Myocyte (in vitro differentiated cells): ENCODE results near the gene RRAS. TPM values are rescaled to one million over a fixed set of nuclear protein-coding genes. Genes with fewer than 3 reads are reported as not detected.
A peak's percentile ranks its signal among the peaks of the same experiment; 100 is the strongest.
"Not testable (repeated sequence)": the region's sequence is repeated elsewhere in the genome, so short reads cannot be mapped to it uniquely, and the experiment has no call there.

Experiments
- DNase-seq: peaks from one replicate; pipeline ENCODE4 v3.0.0-alpha.2; 2012; ENCODE audit warnings: low read depth
- total RNA-seq: library from RNA; depleted of rRNA; stranded (reverse); fragments of >200 nt; gene quantifications from 2 replicates; pipeline ENCODE4 v1.2.3, GENCODE V29; 2014

RRAS gene
- total RNA-seq, 1 donor from 2014 or later = 42.1 TPM

DNA sequence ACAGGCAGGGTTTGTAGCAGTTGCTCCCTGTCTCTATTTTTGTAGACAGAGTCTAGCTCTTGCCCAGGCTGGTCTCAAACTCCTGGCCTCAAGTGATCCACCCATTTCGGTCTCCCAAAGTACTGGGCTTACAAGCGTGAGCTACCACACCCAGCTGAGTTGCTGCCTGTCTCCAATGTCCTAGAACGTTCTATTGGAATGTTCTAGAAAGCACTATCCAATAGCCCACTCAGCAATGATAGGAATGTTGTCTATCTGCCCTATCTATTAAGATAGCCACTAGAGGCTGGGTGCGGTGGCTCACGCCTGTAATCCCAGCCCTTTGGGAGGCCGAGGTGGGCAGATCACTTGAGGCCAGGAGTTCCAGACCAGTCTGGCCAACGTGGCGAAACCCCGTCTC is 6.7 kb downstream of the RRAS start:
- DNase-seq = not testable (repeated sequence)

DNA sequence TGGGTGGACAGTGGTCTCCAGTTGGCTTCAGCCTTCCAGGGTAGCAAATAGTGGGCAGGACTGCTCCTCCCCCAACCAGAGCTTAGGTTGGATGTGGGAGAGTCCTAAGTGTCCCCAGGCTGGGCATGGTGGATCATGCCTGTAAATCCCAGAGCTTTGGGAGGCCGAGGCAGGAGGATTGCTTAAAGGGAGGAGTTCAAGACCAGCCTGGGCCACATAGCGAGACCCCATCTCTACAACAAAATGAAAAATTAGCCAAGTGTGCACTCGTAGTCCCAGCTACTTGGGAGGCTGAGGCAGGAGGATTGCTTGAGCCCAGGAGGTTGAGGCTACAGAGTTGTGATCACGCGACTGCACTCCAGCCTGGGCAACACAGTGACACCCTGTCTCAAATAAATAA is 7.4 kb downstream of the RRAS start:
- DNase-seq = no peak

DNA sequence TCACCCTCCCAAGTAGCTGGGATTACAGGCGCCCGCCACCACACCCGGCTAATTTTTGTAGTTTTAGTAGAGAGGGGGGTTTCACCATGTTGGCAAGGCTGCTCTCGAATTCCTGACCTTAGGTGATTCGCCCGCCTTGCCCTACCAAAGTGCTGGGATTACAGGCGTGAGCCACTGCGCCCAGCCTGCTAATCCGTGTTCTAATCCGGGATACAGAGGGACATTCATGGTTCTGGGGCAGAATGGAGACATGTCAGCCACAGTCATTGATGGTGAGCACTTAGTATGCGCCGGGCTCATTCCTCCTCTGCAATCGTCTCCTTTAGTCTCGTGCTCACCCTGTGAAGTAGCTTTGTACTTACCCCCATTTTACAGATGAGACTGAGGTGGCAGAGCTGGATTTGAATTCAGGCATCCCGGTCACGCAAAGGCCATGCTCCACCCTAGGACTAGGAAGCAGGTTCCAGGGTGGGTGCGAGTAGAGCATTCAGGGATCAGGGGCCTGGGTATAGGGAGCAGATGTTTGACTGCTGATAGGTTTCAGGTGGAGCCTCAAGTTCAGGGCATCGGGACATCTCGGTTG is 8.2 kb downstream of the RRAS start:
- DNase-seq = no peak

DNA sequence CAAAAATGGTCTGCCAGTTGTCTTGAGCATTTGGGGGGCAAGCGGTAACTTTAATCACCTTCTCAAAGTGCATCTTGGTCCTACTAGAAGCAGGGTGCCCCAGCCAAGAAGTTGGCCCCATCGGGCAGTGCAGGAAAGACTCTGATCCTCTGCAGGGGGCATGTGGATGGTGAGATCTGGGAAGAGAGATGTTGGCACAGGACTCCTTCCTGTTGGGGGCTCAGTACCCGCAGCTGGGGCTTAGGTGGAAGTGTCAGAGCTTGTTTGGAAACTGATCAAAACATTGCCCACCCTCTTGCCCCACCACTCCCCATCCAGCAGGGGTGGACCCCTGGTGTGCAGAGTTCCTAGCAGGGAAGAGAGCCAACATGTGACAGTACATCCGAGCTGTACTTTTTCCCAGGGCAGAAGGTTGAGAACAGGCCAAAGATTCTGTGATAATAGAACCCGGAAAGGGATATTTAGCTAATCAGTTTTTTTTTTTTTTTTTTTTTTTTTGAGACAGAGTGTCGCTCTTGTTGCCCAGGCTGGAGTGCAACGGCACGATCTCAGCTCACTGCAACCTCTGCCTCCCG is 8.8 kb downstream of the RRAS start:
- no peak for DNase-seq

DNA sequence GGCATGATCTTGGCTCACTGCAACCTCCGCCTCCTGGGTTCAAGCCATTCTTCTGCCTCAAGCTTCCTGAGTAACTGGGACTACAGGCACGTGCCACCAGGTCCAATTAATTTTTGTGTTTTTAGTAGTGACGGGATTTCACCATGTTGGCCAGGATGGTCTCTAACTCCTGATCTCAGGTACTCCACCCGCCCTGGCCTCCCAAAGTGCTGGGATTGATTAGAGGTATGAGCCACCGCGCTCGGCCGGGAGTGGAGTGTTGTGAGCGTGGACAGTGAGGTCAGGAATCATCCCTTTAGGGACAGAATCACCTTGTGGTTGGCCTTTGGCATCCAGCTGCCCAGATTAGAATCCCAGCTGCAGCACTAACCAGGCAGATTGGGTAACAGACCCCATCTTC is 10.3 kb downstream of the RRAS start:
- DNase-seq = no peak

DNA sequence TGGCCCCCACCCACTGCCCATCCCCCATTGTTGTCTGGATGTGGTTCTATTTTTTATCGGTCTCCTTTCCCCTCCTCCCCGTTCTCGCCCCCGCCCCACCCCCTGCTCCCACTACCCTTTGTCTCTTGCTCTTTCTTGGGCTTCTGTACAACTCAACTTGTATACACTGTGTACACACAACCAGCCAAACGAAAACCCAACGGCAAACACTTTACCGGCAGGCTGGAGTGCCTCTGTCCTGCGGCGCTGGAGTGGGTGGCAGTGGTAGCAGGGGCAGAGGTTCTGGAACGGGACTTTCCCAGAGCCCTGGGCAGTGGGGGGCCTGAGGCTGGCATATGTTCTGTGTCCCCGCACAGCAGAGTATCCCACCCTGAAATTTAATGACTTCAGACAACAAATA is 13.7 kb downstream of the RRAS start:
- DNase-seq = no peak

DNA sequence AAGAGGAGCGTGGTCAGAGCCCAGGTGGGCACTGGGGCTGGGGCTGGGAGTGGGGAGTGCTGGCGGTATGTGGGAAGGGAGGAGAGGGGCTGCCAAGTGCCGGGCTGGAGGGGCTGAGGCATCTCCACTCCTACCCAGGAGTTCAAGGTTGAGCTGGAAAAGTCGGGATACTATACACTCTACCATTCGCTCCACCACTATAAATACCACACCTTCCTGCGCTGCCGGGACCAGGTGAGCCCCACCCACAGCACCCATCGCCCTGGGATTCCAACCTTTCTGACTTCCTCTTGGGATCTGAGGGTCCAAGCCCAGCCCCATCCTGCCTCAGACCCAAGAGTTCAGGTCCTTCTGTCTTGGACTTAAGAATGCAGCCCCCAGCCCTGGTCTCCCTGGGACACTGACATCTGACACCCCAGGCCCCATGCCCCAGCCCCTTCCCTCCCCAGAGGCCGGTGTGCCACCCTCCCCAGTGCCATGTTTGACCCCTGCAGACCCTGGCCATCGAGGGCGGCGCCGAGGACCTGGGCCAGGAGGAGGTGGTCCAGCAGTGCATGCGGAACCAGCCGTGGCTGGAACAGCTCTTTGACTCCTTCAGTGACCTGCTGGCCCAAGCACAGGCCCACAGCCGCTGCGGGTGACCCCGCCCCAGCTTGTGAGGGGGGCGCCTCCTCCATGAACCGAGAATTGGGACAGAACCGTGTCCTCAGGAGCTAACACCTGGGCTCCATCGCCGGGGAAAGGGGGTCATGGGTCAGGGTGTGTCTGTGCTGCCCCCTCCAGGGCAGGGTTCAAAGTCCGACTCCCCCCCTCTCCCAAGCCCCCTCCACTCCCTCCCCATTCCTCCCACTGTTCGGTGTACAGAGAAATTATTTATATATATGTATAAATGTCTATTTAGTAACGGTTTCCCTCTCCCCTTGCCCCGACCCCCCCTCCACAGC is 14.7 kb downstream of the RRAS start:
- no peak for DNase-seq

DNA sequence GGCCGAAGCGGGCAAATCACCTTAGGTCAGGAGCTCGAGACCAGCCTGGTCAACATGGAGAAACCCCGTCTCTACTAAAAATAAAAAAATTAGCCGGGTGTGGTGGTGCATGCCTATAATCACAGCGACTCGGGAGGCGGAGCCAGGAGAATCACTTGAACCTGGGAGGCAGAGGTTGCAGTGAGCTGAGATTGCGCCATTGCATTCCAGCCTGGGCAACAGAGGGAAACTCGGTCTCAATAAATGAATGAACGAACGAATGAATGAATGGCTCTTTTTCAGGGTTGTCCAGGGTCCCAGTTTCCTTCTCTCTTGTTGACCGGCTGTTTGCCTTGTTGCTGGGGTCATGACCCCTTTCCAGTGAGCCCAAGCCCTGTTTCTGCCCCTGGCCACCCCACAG is 22.1 kb downstream of the RRAS start:
- DNase-seq = not testable (repeated sequence)

DNA sequence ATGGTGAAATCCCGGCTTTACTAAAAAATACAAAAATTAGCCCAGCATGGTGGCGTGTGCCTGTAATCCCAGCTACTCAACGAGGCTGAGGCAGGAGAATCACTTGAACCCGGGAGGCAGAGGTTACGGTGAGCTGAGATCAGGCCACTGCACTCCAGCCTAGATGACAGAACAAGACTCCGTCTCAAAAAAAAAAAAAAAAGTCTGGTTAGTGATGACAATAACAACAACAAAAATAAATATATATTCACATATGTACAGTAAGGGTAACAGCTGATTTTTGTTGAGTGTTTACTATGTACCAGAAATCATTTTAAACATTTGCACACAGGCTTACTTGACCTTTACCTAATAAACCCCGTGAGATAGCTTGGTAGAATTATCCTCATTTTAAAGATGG is 23.0 kb downstream of the RRAS start:
- DNase-seq = no peak

DNA sequence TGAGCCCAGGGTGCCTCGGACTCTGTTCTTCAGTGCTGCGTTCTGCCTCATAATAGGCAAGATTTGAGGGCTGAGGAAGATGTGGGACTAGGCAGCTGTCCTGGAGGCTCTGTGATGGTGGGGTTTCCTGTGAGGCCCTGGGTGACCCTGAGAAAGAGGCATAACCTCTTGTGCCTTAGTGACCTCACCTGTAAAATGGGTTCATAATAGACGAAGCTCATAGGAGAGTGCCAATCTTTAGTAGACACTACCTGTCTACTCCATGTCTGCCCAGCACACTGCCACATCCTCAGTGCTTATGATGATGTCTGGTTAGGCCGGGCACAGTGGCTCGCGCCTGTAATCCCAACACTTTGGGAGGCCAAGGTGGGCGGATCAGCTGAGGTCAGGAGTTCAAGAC is 23.4 kb downstream of the RRAS start:
- DNase-seq = no peak

DNA sequence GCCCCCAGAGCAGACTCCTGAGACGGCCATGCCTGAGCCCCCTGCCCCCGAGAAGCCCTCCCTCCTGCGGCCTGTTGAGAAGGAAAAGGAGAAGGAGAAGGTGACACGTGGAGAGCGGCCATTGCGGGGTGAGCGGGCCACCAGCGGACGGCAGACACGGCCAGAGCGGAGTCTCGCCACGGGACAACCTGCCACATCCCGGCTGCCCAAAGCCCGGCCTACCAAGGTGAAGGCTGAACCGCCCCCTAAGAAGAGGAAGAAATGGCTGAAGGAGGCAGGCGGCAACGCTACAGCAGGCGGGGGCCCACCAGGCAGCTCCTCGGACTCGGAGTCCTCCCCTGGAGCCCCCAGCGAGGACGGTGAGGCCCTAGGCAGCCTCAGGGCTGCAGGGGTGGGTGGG is 24.1 kb downstream of the RRAS start:
- DNase-seq = no peak

DNA sequence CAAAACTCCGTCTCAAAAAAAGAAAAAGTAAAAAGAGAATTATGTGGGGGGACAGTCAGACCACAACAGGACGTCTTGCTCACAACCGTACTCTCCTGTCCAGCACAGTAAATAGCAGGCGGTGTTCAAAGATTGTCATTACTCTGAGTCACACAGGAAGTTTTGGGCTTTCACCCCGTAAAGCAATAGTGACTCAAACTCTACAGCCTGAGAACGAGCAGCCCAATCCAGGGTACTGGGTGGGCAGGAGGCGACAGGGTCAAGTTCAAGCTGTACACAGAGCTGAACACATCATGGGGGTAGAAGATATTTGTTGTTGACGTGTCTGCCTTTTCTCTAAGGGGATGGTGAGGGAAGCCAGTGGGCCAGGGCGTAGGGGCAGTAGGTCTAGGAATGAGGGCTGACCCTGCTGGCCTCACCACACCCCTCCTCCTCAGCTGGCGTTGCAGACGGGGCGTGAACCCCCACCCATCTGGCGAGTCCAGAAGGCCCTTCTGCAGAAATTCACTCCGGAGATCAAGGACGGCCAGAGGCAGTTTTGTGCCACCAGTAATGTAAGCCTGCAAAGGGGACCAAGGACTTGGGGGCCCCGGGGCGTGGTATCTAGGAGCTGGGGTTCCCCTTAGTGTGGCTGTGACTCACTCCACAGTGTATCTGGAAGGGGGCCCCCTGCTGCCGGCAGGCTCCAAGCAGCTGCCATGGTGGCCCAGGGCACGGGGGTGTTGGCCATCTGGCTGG is 25.7 kb downstream of the RRAS start:
- peak; percentile 70 for DNase-seq

DNA sequence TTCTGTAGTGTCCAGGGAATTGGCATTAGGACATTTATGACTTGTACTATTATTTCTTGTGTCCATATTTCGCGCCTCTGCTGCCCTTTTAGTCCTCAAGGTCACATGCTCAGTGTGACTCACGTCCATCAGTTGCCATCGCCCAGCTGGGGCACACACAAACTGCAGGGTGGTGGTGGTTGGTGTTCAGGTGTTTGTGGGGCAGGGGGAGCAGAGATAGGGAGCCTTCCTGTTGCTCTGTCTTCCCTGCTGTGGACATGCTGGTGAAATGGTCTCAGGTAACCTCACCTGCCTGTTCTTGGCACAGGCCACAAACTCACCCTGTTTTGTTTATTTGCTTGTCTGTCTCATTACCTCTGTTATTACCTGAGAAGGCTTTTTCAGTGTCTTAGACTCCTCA is 26.6 kb downstream of the RRAS start:
- peak; percentile 75 for DNase-seq

DNA sequence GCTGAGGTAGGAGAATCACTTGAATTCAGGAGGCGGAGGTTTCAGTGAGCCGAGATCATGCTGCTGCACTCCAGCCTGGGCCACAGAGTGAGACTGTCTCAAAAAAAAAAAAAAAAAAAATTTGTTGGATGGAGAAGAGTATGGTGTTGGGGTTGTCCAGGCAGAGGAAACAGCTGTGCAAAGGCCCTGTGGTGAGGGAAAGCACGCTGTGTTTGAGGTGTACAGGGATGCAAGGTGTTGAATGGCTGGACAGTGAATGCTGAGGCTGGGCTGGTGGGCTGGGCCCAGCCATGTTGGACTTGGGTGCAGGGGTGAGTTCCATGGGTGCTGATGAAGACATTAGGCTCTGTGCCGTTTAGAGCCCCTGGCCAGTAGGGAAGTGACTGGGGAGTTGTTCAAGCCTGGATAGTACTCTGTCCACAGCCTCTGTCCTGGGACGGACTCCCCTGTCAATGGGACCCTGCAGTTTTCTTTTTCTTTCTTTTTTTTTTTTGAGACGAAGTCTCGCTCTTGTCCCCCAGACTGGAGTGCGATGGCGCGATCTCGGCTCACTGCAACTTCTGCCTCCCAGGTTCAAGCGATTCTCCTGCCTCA is 30.3 kb downstream of the RRAS start:
- DNase-seq = no peak

DNA sequence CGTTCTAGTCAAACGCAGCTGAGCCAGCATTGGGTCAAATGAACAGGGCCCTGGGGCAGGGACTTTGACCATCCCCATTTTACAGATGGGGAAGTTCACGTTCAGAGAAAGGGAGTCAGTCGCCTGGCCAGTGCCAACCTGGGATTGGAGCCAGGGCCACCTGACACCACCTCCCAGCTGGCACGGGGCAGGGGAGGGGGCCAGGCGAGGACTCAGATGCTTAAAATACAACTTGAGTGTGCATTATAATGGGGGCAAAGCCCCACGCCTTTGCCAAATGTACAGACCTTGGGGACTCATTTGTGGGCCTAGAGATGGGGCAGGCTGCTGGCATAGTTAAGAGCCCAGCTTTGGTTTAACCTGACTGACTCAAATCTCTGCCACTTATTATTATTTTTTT is 34.3 kb downstream of the RRAS start:
- DNase-seq = peak; percentile 34

DNA sequence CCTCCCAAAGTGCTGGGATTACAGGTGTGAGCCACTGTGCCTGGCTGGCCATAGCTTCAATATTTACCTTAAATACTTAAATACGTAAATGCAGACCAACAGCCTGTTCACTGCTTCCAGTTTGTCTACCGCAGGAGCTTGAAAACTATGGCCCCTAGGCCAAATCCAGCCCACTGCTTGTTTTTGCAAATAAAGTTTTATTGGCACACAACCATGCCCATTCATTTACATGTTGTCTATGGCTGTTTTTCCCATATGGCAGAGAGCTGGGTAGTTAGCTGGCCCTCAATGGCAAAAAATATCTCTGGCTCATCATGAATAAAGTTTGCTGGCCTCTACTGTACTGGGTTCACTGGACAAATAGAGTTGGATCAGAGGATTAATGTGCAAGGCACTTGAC is 37.1 kb downstream of the RRAS start:
- DNase-seq = no peak

DNA sequence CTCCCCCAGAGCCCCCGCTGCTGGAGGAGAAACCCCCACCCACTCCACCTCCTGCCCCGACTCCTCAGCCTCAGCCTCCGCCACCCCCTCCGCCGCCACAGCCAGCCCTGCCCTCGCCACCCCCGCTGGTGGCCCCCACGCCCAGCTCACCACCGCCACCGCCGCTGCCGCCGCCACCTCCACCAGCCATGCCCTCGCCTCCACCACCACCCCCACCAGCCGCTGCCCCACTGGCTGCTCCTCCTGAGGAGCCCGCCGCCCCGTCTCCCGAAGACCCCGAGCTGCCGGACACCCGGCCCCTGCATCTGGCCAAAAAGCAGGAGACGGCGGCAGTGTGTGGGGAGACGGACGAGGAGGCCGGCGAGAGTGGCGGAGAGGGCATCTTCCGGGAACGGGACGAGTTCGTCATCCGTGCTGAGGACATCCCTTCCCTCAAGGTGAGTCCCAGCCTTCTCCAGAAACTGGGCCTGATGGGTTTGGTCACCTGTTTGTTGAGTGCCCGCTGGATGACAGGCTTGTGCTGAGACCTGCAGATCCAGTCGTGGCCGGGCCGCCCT is 38.4 kb downstream of the RRAS start:
- no peak for DNase-seq

DNA sequence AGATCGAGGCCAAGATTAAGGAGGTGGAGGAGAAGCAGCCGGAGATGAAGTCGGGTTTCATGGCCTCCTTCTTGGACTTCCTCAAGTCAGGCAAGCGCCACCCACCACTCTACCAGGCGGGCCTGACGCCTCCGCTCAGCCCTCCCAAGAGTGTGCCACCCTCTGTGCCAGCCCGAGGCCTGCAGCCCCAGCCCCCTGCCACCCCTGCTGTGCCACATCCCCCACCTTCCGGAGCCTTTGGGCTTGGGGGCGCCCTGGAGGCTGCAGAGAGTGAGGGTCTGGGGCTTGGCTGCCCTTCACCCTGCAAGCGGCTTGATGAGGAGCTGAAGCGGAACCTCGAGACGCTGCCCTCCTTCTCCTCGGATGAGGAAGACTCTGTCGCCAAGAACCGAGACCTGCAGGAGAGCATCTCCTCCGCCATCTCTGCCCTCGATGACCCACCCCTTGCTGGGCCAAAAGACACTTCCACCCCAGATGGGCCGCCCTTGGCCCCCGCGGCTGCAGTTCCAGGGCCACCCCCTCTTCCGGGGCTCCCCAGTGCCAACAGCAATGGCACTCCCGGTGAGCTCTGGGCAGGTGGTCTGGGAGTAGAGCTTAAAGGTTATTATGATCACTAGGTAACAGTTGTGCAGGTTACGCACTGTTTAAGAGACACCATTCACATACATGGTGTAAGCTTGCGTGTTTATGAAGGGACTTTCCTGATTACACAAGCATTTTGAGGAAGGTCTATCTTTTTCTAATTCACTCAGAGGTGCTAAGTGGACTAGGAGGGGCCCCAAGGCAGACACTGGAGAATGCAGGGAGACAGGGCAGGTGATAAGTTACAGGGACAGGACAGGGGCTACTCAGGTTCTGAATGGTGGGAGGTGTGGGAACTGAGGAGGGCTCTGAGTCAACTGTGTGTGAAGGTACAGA is 40.3 kb downstream of the RRAS start:
- DNase-seq = no peak

DNA sequence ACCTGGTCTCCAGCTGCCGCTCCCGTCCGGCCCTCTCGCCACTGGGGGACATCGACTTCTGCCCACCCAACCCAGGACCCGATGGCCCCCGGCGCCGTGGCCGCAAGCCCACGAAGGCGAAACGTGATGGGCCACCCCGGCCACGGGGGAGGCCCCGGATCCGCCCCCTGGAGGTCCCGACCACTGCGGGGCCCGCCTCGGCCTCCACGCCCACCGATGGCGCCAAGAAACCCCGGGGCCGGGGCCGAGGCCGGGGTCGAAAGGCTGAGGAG is 42.3 kb downstream of the RRAS start:
- no peak for DNase-seq

DNA sequence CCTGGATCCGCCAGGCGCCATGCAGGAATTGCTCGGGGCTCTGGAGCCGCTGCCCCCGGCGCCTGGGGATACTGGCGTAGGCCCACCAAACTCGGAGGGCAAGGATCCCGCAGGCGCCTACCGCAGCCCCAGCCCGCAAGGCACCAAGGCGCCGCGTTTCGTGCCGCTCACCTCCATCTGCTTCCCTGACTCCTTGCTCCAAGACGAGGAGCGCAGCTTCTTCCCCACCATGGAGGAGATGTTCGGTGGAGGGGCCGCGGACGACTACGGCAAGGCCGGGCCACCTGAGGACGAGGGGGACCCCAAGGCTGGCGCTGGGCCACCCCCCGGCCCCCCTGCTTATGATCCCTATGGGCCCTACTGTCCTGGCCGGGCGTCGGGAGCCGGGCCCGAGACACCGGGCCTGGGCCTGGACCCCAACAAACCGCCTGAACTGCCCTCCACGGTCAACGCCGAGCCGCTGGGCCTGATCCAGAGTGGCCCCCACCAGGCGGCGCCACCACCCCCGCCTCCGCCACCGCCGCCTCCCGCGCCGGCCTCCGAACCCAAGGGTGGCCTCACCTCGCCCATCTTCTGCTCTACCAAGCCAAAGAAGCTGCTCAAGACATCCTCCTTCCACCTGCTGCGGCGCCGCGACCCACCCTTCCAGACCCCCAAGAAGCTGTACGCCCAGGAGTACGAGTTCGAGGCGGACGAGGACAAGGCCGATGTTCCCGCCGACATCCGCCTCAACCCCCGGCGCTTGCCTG is 42.8 kb downstream of the RRAS start:
- DNase-seq = no peak
